Fibroblast of lung (primary cell): ENCODE measurements around the gene CLIP1. TPM values are rescaled to one million over a fixed set of nuclear protein-coding genes. Genes with fewer than 3 reads are reported as not detected.

Experiments used
- DNase-seq, 2 donors: peaks; one replicate each; pipeline versions ENCODE4 v3.0.0 to v3.0.0-alpha.2; 2010; ENCODE audit warnings: low read depth in 2 of 2
- H2AFZ ChIP-seq: 2 replicates; pipeline ENCODE4 v1.5.1; 2012; ENCODE audit warnings: low read length, control low read depth, inconsistent platforms
- H3K27ac ChIP-seq: 2 replicates; pipeline ENCODE4 v1.5.1; 2011; ENCODE audit warnings: low read length, control low read depth; ENCODE audit not compliant: insufficient read depth
- H3K27me3 ChIP-seq: 2 replicates; pipeline ENCODE4 v1.5.1; 2011; ENCODE audit warnings: mild to moderate bottlenecking, low read length; ENCODE audit not compliant: control insufficient read depth, insufficient read depth
- H3K36me3 ChIP-seq: 2 replicates; pipeline ENCODE4 v1.5.1; 2011; ENCODE audit warnings: low read length; ENCODE audit not compliant: control insufficient read depth, insufficient read depth
- H3K4me1 ChIP-seq: 2 replicates; pipeline ENCODE4 v1.5.1; 2011; ENCODE audit warnings: low read length; ENCODE audit not compliant: control insufficient read depth, insufficient read depth; ENCODE audit errors: extremely low read depth
- H3K4me2 ChIP-seq: 2 replicates; pipeline ENCODE4 v1.5.1; 2011; ENCODE audit warnings: low read length, control low read depth; ENCODE audit not compliant: insufficient read depth; ENCODE audit errors: extremely low read depth
- H3K4me3 ChIP-seq, 4 experiments: fragments of 200-600 bp in 1 of 4; sonication (generic) in 1 of 4; replicated peaks in 1 of 4; 2 replicates each; pipeline ENCODE4 v1.5.1; 2011 to 2016; ENCODE audit warnings: low read length in 4 of 4, low read depth in 3 of 4, mild to moderate bottlenecking in 3 of 4, control low read depth in 2 of 4, inconsistent platforms in 1 of 4, mixed read lengths in 1 of 4; ENCODE audit not compliant: insufficient read depth in 1 of 4; ENCODE audit errors: control extremely low read depth in 1 of 4
- H3K79me2 ChIP-seq: 2 replicates; pipeline ENCODE4 v1.5.1; 2012; ENCODE audit warnings: mild to moderate bottlenecking, low read length, inconsistent platforms; ENCODE audit not compliant: control insufficient read depth, insufficient read depth
- H3K9ac ChIP-seq: 2 replicates; pipeline ENCODE4 v1.5.1; 2011; ENCODE audit warnings: mild to moderate bottlenecking, low read length, control low read depth; ENCODE audit not compliant: insufficient read depth
- H3K9me3 ChIP-seq: 2 replicates; pipeline ENCODE4 v1.5.1; 2012; ENCODE audit warnings: low read depth, low read length; ENCODE audit not compliant: control insufficient read depth, insufficient read depth
- H4K20me1 ChIP-seq: 2 replicates; pipeline ENCODE4 v1.5.1; 2011; ENCODE audit warnings: low read length; ENCODE audit not compliant: control insufficient read depth, insufficient read depth; ENCODE audit errors: extremely low read depth
- CTCF ChIP-seq, 2 donors: IDR thresholded peaks in 1 of 2; conservative IDR thresholded peaks in 1 of 2; 1 replicate in 1 of 2; 2 replicates in 1 of 2; pipeline ENCODE4 v1.5.1; 2011 to 2012; ENCODE audit warnings: low read length in 2 of 2, control low read depth in 1 of 2, inconsistent platforms in 1 of 2, low read depth in 1 of 2, mild to moderate bottlenecking in 1 of 2
- EZH2 ChIP-seq: IDR thresholded peaks from 2 replicates; pipeline ENCODE4 v1.5.1; 2012; ENCODE audit warnings: low read length, control low read depth, mild to moderate bottlenecking; ENCODE audit errors: missing control alignments
- polyA plus RNA-seq, 2 donors: library from polyadenylated mRNA; depleted of rRNA in 1 of 2; stranded (reverse) in 1 of 2; unstranded in 1 of 2; fragments of >200 nt; gene quantifications; 2 replicates each; pipeline ENCODE4 v1.2.1, GENCODE V29; 2011 to 2012; ENCODE audit warnings: missing spikeins in 1 of 2
- total RNA-seq: library from RNA; depleted of rRNA; stranded (reverse); fragments of >200 nt; gene quantifications from 2 replicates; pipeline ENCODE4 v1.2.1, GENCODE V29; 2014

The CLIP1 gene
- total and polyA plus RNA-seq, 2 donors (not counting 1 experiment from before 2014, with no cell fraction given), result 75.5 to 147 TPM

- H3K9ac ChIP-seq, result no peak overlapping the region
- no peaks in the 10 kb centered on the region for H3K79me2 ChIP-seq
- H3K27me3 ChIP-seq, result no peaks in the 10 kb centered on the region
- H3K9me3 ChIP-seq, result no peaks in the 10 kb centered on the region
- no peaks in the 10 kb centered on the region for H4K20me1 ChIP-seq
- peaks cover 7% of the 10 kb centered on the region for H3K4me1 ChIP-seq
- no peak overlapping the region for H3K27ac ChIP-seq
- TF ChIP-seq EZH2 (no peak), CTCF (conservative IDR thresholded peaks at IDR 0.05 in 1 of 2, IDR thresholded peaks at IDR 0.05 in 1 of 2; ENCODE audit: low read depth in 1 of 2, low read length in 2 of 2) (no peak)
- no peak overlapping the region for H3K4me3 ChIP-seq
- H3K36me3 ChIP-seq, result peaks cover 2% of the 10 kb centered on the region
- H3K4me2 ChIP-seq, result no peak overlapping the region
- no peak overlapping the region for H2AFZ ChIP-seq
- DNase-seq, result peak in 1 of 2 donors; percentile 52
Observed at GRCh38 chr12:122322501-122322900, 100.0 kb downstream of the CLIP1 start.

- peak overlapping the region; percentile 5 for H3K4me2 ChIP-seq
- peaks cover 7% of the 10 kb centered on the region for H3K36me3 ChIP-seq
- H3K79me2 ChIP-seq, result no peaks in the 10 kb centered on the region
- no peaks in the 10 kb centered on the region for H3K9me3 ChIP-seq
- no peaks in the 10 kb centered on the region for H3K27me3 ChIP-seq
- peaks cover 7% of the 10 kb centered on the region for H3K4me1 ChIP-seq
- peak; percentile 86 to 96 for DNase-seq
- H3K27ac ChIP-seq, result peak overlapping the region; percentile 59
- H3K4me3 ChIP-seq, result no peak overlapping the region
- H3K9ac ChIP-seq, result no peak overlapping the region
- no peaks in the 10 kb centered on the region for H4K20me1 ChIP-seq
- no peak overlapping the region for H2AFZ ChIP-seq
- TF ChIP-seq EZH2, result no peak
- TF ChIP-seq CTCF (conservative IDR thresholded peaks at IDR 0.05 in 1 of 2, IDR thresholded peaks at IDR 0.05 in 1 of 2; ENCODE audit: low read depth in 1 of 2, low read length in 2 of 2), result no peak
Observed at GRCh38 chr12:122318607-122319605, 103.6 kb downstream of the CLIP1 start.

- Histone ChIP-seq H3K79me2 (no peaks in the 10 kb centered on the region), H3K4me1 (peaks cover 11% of the 10 kb centered on the region), H3K36me3 (peaks cover 8% of the 10 kb centered on the region), H3K27ac (no peak overlapping the region), H4K20me1 (no peaks in the 10 kb centered on the region), H3K9ac (no peak overlapping the region), H3K27me3 (no peaks in the 10 kb centered on the region), H3K4me2 (no peak overlapping the region), H2AFZ (no peak overlapping the region), H3K4me3 (no peak overlapping the region), H3K9me3 (no peaks in the 10 kb centered on the region)
- DNase-seq, result peak in 1 of 2 donors; percentile 18
- no peak for TF ChIP-seq EZH2
- TF ChIP-seq CTCF (conservative IDR thresholded peaks at IDR 0.05 in 1 of 2, IDR thresholded peaks at IDR 0.05 in 1 of 2; ENCODE audit: low read depth in 1 of 2, low read length in 2 of 2), result no peak
Observed at GRCh38 chr12:122312926-122313325, 109.5 kb downstream of the CLIP1 start.
